Loucy (cell line): Measurements from ENCODE around the gene PDZRN3.

Experiments
- CTCF ChIP-seq: fragments of 200-600 bp; sonication (generic); conservative IDR thresholded peaks from 2 replicates; pipeline ENCODE4 v1.5.1; 2014; ENCODE audit warnings: mild to moderate bottlenecking, antibody characterized with exemption, low read length
- EZH2phosphoT487 ChIP-seq: fragments of 200-600 bp; IDR thresholded peaks from 2 replicates; pipeline ENCODE4 v1.6.1; 2018; ENCODE audit warnings: antibody characterized with exemption, mild to moderate bottlenecking, moderate library complexity, borderline replicate concordance

DNA sequence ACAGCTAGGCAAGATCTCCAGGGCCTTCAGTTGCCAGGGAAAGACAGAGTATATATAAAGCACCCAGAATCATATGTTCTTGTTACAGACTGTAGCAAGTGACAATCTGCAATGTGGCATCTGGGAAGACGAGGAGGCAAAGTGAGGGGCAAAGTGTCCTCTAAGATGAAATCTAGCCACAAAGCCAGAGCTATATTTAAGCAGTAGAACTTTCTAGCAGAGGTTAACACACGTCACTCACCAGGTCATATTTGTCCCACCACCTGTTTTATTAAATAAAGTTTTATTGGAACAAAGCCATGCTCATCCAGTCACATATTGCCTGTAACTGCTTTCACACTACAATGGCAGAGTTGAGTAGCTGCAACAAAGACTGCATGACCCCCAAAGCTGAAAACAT lies 51.5 kb downstream of the PDZRN3 start:
- TF ChIP-seq CTCF = no peak
- TF ChIP-seq EZH2phosphoT487 = no peak
